HuH-7.5 (cell line): Measurements from ENCODE around the gene GPR153.

Source experiments
- DNase-seq: peaks from one replicate; pipeline ENCODE4 v3.0.0; 2011; ENCODE audit warnings: low spot score

GPR153 gene

DNA sequence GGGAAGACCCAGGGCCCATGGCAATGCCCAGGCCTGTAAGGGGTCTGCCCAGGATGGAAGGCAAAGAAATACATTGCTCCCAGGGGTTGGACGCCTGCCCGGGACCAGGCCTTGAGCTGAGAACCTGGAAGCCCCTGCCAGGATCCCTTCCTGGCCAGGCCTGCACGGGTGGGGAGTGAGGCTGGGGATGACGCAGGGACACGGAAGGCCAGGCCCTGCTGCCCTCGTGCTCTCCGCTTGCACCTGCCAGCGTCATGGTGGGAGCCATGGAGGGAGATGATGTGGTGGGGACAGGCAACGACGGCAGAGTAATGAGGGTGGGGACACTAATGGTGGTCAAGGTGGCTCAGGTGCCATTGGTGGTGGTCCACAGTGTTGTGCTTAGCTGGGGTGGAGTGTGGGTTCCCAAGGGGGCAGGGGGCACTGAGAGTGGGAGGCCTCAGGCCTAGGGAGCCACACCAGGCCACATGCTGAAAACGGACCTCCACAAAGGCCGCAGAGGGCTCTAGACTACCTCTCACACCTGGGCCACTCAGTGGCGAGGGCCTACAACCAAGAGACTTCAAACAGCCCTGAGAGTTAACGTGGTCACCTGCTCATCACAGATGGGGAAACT lies 12.6 kb downstream of the GPR153 start:
- DNase-seq = no peak

DNA sequence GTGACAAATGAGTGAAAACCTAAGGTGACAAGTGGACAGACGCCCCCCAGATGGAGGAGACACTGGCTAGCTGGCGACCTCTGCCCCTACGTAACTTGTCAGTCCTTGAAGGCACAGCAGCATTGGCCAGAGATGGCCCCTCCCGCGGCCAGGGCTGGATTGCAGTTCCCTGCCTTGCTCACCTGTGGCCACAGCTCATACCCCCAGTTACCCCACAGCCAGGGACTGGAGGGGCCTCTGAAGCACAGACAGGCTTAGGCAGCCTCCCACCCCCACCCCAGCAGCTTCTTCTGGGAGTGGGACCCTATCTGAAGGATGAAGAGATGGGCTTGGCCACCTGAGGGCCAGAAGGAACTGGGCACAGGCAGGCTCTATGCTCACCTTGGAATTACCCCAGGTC lies 13.2 kb downstream of the GPR153 start:
- no peak for DNase-seq

DNA sequence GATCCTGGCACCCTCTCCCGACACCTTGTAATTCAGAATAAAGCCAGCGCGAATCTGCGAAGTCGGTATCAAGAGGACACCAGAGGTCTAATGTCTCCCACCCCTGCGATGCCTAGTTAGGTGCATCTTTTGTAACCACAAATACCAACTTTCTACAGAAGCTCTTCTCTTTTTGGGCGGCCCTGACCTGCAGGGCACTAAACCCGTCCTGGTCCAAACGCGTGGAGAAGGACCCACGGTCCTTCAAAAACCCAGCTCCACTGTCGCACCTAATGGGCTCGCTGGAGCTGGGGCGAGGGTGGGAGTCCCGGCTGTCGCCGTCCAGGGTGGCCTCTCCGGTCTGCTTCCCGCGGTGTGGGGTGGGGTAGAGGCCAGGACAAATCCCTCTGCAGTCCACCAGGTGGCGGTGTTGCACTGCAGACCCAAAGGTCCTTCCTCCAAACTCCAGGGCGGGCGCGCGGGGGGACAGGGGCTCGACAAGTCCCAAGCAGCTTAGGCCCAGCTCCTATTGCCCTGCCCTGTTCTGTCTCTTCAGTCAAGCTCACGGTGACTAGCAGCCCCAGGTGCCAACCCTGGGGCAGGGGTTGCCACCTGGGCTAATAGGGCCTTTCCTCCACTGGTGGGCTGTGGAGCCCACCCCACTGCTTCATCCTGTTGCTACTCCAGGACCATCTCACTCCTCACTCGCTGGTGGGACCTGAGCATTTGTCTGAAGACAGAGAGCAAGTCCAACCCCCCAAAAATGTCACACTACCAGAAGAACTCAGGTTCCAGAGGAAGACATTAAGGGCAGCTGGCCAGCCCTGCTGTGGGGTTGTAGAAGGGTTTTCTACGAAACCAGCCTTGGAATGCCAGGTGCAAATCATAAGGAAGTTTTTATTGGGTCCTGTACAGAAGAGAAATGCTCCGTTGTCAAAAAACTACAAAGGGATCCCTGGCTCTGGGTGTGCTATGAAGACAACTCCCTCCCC lies 14.1 kb downstream of the GPR153 start:
- peak; percentile 98 for DNase-seq

DNA sequence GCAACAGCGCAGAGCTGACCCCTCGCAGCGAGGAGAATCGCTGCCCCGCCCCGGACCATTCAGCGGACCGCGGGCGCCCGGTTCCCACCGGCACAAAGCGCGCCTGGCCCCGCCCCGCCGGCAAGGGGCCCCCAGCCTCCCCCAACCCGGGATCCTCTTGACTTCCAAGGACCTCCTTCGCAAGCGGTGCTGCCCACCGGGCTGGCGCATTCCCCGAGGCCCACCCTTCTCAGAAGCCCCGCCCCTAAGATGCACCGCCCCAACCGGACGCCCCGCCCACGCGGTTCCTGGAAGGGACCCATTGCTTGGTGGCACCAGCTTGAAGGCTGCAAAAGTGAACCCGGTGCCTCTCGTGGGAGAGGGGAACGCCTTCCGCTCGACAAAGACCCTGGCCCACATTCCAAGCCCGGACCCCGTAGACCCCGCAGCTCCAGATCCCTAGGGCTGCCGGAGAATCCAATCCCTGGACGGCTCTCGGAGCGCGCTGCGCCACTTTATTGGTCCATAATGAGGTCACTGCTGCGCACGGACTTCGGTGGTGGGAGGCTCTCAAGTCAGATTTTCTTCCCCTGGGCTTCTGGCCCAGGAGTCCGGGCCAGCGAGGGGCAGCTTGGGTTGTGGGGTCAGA lies 14.9 kb downstream of the GPR153 start:
- no peak for DNase-seq

DNA sequence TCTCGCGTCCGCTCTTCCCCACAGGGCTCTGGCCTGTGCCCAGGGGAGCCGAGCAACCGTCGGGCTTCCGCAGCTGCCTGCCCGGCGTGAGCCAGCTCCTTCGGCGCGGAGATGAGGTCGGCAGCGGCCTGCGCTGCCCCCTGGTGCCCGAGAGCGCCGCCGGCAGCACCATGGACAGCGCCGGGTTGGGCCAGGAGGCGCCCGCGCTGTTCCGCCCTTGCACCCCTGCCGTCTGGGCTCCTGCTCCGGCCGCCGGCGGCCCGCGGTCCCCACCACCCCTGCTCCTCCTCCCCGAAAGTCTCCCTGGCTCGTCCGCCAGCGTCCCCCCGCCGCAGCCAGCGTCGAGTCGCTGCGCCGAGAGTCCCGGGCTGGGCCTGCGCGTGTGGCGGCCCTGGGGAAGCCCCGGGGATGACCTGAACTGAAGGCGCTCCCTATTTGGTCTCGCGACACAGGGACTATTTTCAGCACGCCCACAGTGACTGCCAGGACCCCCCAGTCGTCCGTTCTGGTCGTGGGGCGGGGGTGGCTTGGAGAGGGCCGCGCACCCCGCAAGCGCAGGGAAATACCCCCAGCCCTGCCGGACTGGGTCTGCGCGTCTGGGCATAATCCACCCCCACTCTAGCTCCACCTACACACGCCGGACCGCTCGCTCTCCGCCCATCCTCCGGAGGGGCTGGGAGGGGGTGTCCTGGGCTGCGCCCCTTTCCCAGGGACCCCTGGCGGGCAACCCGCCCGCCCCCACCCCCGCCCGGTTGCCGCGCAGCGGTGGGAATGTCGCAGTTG lies 15.6 kb downstream of the GPR153 start:
- DNase-seq = peak; percentile 93

DNA sequence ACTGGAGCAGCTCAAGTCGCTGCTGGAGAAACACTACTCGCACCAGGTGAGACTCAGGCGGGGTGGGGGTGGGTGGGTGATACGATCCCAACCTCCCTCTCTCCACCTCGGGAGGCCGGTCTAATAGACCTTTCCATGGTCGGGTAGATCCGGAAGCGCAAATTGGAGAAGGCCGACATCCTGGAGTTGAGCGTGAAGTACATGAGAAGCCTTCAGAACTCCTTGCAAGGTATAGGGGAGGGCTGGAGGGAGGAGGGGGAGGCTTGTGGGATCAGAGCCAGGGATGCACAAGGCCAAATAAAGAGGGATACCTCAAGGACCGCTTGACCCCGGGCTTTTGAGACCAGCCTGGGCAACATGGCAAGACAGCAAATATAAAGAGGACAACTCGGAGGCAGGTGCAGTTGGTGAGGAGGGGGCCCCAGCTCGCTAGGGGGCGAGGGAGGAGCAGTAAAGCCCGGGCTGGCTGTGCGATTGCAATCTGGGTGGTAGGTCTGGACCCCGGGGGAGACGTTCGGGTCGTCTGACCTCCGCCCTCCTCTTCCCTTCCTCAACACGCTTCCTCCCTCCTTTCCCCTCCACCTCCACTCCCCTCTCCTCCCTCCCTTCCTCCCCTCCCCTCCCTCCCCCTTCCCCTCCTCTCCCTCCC lies 16.4 kb downstream of the GPR153 start:
- DNase-seq = no peak

DNA sequence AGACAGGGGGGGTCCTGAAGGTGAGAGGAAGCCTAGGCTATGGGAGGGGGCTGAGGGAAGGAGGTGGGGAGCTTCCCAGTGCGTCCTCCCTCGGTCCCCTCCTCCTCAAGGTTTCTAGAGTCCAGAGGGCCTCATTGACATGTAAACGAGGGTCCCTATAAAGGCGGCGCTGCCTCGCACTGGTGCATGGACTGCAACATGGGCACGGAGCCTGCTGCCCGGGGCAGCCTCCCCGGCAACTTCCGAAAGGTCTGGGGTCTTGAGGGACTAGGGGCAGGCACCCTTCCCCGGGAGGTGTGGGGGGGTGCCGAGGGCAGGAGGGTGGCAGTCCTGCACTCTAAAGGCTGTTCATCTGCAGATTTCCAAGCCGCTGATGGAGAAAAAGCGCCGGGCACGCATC lies 16.9 kb downstream of the GPR153 start, which contains the start of gene HES3:
Gene HES3, plus strand, starts transcription at position 187 of the 400 bp plus-strand sequence. Its CDS starts 187 bp downstream, at position 374.
- DNase-seq = no peak

DNA sequence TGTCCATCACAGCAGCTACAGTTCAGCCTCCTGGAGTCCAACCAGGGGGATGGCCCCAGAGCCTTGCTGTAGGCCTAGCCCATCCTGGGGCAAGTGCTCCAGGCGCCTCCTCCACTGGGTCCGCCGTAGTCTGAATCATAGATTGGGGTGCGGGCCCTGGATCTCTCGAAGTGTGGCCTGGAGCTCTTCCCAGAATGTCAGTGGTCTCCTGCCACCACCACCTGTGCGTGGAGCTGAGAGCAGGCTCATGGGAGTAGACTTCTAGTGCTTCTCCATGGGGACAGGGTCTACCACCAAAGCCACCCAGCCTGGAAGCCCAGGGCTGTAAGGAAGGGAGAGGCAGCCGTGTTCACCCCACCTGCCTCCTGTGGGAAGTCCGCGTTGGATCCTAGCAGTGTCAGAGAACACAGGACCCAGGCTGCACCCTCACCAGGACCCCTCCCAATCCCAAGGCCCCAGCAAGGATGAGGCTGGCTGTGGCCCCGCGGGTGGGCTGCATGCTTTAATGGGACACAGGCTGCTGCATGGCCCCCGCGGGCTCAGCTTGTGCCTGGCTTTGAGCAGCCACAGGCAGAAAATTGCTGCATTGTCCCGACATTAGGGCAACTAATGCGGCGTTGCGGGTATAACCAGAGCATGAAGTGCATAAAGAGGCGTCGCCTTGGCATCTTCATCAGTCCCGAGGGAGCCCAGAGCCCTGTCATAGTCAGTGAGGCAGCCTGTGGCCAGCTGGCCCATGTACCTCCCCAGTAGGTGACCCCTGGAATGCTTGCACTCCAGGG lies 17.7 kb downstream of the GPR153 start:
- DNase-seq = no peak

DNA sequence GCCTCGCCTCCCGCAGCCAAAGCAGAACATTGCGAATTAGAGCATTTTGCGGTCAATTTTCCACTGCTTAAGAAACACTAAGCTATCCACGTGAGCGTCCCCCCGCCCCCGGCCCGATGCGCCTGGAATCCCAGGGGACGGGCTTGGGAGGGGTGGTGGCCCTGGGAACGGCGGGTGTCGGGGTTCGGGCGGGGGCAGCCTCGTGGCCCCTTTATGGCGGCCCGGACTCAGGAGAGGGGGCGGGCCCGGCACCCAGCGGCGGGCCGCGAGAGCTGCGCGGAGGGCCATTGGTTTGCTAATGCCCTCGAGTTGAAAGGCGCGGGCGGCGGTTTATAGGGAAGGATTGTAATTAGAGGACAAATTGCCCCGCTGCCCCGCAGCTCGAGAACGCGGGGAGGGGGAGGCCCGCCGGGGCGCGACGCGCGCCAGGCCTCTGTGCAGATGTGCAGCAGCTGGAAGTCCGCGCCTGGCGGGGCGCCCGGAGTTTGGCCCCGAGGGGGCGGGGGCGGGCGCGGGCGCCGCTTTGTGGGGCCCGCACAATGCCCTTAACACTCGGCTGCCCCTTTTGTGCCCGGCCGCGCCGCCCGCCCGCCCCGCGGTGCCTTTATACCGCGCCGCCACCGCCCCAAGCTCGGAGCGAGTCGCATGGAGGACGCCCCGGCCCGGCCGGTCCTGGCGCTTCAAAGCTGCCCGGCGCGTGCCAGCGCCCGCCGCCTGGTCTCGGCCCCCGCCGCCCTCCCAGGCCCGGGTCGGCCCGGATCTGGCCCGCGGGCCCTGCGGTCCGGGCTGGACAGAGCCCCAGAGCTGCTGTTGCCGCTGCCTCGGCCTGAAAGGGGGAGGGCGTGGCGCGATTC lies 18.8 kb downstream of the GPR153 start:
- no peak for DNase-seq

DNA sequence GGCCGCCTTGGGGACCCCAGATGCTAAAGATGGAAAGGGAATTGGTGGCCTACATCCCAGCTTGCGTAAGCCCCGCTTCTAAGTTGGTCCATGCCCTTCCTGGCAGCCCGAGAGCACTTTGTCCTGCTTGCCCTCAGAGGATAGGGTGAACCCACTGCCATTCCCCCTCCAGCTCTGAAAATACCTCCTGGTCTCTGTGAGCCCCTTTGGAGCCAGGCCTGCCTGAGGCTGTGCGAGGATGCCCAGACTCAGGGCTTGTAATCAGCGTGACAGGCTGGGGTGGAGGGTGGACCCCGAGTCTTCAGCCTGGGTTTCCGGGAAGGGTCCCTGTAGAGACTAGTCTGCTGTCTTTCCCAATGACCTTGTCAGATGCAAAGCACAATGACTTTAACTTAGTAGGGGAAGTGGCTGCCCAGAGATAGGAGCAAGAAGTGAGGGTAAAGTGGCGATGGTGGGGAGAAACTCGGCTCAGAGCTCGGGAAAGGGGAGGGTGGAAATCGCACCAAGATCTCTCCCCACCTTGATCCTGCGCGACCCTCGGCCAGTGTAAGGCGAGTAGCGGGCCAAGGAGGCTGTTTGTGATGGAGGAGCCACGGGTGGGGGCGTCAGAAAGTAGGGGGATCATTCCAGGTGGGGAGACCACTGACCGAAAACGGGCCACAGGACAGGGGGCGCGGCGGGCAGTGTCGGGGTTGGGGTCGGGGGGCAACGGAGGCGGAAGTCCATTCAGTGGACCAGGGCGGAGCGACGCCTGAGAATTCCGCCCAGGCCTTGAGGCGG lies 19.6 kb downstream of the GPR153 start:
- DNase-seq = no peak

DNA sequence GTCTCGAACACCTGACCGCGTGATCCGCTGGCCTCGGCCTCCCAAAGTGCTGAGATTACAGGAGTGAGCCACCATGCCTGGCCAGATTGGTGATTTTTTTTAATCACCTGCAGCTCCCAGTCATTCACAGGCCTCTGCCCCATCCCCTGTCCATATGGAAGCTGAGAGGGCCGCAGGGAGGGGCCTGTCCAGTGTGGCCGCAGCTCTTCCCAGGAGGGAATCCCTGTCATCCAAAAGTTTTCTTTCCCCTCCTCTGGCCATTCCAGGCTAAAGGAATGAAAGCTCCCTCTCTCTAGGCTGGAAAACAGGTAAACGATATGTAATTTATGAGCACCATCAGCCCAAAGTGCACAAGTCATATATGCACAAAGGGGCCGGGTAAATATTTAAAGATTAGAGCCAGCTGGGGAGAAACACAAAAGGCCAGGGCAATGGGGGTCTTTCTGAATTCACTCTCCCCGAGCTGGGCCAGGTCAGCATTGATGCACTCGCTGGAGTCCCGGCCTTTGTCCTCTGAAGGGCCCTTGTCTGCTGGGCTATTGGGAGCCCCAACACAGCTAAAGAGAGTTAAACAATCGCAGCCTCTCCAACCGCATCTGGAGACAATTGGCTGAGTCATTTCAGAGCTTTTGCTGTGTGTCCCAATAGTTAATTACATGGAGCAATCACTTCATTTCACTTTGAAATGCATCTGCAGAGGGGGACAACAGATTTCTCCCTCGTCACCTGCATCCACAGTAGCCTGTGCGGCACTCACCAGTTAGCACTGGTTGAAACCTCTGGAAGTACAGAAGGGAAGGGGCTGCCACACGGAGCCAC lies 20.7 kb downstream of the GPR153 start:
- no peak for DNase-seq

DNA sequence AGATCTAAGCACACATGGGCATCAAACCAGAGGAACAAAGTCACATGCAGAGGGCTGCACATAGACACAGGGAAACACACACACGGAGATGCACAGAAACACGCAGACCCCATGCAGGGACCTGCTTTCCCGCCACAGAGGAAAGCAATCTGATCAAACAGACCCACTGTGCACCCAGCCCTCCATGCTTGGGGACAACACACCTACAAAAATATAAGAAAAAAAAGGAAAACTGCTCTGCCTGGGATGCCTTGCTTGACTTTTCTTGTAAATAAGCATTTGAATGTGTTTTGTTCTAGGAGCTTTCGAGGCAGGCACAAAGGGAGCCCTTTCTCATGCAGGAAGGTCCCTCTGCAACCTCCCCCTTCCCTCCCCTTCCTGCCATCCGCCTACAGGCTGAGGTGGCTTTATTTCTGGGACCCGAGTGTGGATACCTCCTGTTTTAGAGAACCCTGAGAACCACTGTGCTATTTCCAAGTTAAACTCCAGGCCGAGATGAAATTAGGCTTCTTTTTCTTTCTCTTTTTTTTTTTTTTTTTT lies 21.6 kb downstream of the GPR153 start:
- no peak for DNase-seq

DNA sequence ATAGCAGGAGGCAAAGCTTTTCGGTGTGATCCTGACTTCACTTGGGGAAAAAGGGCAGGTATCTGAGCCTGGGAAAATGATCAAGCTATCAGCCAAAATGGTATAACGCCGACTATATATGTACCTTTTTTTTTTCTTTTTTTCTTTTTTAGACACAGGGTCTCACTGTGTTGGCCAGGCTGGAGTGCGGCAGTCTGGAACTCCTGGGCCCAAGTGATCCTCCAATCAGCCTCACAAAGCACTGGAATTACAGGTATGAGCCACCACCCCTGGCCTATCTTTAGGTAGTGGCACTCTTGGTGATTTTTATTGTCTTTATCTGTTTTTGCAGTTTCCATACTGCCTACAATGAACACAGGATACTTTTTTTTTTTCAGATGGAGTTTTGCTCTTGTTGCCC lies 23.8 kb downstream of the GPR153 start:
- DNase-seq = no peak

DNA sequence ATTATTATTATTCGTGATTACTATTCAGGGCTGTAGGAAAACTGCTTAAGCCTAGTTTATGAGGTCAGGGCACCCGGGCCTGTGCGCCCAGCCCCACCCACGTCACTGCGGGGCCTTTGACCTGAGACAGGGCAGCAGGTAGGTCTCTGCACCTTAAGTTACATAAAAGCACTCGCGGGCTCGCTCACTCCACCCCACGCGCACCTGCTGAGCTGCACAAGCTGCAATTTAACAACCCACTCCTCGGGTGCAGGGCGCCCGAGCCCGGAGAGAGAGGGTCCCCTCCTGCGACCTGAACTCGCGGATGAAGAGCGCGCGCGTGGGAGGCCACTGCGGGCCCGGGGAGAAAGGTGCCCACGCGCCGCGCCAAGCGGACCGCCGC lies 25.6 kb downstream of the GPR153 start:
- no peak for DNase-seq

DNA sequence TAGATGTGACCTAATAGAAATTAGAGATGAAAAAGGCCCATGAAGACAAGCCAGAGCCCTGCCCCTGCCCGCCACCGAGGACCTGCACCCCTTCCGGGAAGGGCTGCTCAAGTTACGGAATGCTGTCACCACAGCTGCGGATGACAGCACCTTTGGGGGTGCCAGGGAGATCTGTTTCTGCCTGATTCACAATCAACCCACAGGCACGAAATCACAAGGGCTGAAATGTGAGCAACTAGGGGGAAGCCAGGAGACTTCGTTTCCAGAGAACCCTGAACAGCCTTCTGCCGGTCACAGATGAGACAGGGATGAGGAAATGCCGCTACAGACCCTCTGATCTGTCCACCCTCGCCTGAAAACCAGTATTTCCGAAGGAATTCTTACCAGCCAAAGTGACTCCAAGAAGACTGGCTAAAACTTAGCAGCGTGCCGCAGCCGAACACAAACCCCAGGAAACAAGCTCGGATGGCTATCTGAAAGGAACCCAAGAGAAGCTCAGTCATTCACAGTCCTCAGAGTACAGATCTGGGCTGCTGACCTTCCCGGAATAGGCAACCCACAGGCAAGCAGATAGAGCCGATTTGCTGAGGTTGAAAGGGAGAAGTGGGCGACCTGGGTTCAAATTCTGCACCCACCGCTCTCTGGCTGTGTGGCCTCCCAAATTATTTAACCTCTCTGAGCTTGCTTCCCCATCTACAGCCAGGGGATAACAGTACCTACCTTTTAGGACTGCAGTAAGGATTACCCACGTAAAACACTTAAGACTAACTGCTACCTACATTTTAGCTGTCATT lies 26.2 kb downstream of the GPR153 start:
- no peak for DNase-seq

DNA sequence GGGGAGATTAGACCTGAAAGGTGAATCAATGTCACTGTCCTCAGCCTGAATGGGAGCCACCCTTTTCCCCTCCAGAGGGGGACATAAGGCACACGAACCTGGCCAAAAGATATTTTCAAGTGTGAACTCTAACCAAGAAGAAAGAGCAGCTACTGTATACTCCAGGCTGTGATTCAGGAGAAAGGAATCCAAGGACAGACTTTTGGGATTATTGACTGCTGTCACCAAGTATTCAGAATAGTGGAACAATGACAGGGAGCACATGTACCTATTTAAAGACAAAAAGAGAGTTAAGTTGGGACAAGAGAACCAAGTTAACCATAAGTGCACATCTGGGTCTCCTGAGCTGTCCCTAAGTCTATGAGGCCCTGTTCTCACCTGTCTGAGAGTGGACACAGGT lies 27.5 kb downstream of the GPR153 start:
- DNase-seq = no peak

DNA sequence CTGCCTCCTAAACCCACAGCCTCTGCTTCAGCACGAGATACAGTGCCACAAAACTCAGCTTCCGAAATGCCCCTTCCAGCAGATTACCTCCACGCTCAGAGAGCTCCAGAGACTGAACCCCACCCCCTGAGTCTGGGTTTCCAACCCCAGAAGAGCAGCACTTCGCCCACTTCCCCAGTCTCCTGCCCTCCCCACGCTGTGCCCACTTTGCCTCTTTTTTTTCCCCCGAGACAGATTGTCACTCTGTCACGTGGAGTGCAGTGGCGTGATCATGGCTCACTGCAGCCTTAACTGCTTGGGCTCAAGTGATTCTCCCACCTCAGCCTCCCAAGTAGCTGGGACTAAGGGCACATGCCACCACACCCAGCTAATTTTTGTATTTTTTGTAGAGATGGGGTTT lies 35.2 kb downstream of the GPR153 start:
- DNase-seq = no peak
